Liver (tissue), 9 donors: ENCODE data around the gene RNASE4. TPM values are rescaled to one million over a fixed set of nuclear protein-coding genes. Genes with fewer than 3 reads are reported as not detected.

Source experiments
- DNase-seq: peaks from one replicate; pipeline ENCODE4 v3.0.0-alpha.2; 2017; ENCODE audit warnings: low spot score
- H3K27ac ChIP-seq, 2 donors: one replicate each; pipeline ENCODE4 v1.7.0; 2013; ENCODE audit warnings: inconsistent platforms in 2 of 2, low read length in 2 of 2, control low read depth in 1 of 2, low read depth in 1 of 2, mild to moderate bottlenecking in 1 of 2
- H3K27me3 ChIP-seq, 4 donors: one replicate each; pipeline versions ENCODE4 v1.6.1 to v1.7.0; 2013; ENCODE audit warnings: low read length in 3 of 4, inconsistent platforms in 1 of 4, mild to moderate bottlenecking in 1 of 4, moderate library complexity in 1 of 4; ENCODE audit not compliant: control insufficient read depth in 4 of 4, insufficient read depth in 4 of 4
- H3K36me3 ChIP-seq, 4 donors: one replicate each; pipeline versions ENCODE4 v1.6.1 to v1.7.0; 2013; ENCODE audit warnings: low read length in 3 of 4, mild to moderate bottlenecking in 3 of 4, low read depth in 1 of 4, moderate library complexity in 1 of 4; ENCODE audit not compliant: control insufficient read depth in 4 of 4, insufficient read depth in 3 of 4
- H3K4me1 ChIP-seq, 4 donors: one replicate each; pipeline versions ENCODE4 v1.6.1 to v1.7.0; 2013; ENCODE audit warnings: low read length in 3 of 4, mild to moderate bottlenecking in 3 of 4, moderate library complexity in 1 of 4; ENCODE audit not compliant: control insufficient read depth in 4 of 4, insufficient read depth in 4 of 4
- H3K4me3 ChIP-seq, 3 donors: one replicate each; pipeline versions ENCODE4 v1.6.1 to v1.7.0; 2013; ENCODE audit warnings: low read length in 3 of 3, control low read depth in 1 of 3, low read depth in 1 of 3, mild to moderate bottlenecking in 1 of 3
- H3K9ac ChIP-seq, 2 donors: one replicate each; pipeline ENCODE4 v1.7.0; 2013; ENCODE audit warnings: low read length in 2 of 2, mild to moderate bottlenecking in 2 of 2, moderate library complexity in 2 of 2, control low read depth in 1 of 2, low read depth in 1 of 2
- H3K9me3 ChIP-seq, 4 donors: one replicate each; pipeline versions ENCODE4 v1.6.1 to v1.7.0; 2013; ENCODE audit warnings: low read length in 3 of 4; ENCODE audit not compliant: control insufficient read depth in 4 of 4
- ATF3 ChIP-seq: IDR thresholded peaks from 2 replicates; pipeline ENCODE4 v1.6.1; 2016; ENCODE audit warnings: antibody characterized with exemption
- CTCF ChIP-seq: fragments of 150-350 bp; IDR thresholded peaks from 2 replicates; pipeline ENCODE4 v1.5.1; 2017; ENCODE audit warnings: improper control_type of control experiment, low read depth, low read length; ENCODE audit not compliant: missing input control
- EGR1 ChIP-seq, 2 donors: IDR thresholded peaks; 2 replicates each; pipeline ENCODE4 v1.6.1; 2016 to 2018; ENCODE audit warnings: antibody characterized with exemption in 2 of 2, low read depth in 2 of 2
- GABPA ChIP-seq, 2 donors: IDR thresholded peaks in 1 of 2; conservative IDR thresholded peaks in 1 of 2; 2 replicates each; pipeline ENCODE4 v1.6.1; 2016; ENCODE audit warnings: antibody characterized with exemption in 2 of 2, mild to moderate bottlenecking in 1 of 2, moderate library complexity in 1 of 2
- HNF4A ChIP-seq, 2 donors: conservative IDR thresholded peaks; 2 replicates each; pipeline ENCODE4 v1.6.1; 2016; ENCODE audit warnings: antibody characterized with exemption in 2 of 2, mild to moderate bottlenecking in 2 of 2
- HNF4G ChIP-seq: IDR thresholded peaks from 2 replicates; pipeline ENCODE4 v1.6.1; 2016; ENCODE audit warnings: antibody characterized with exemption
- JUND ChIP-seq, 2 donors: IDR thresholded peaks; 2 replicates each; pipeline ENCODE4 v1.6.1; 2016; ENCODE audit warnings: antibody characterized with exemption in 2 of 2
- MAX ChIP-seq: IDR thresholded peaks from 2 replicates; pipeline ENCODE4 v1.6.1; 2016; ENCODE audit warnings: antibody characterized with exemption
- NR2F2 ChIP-seq: IDR thresholded peaks from 2 replicates; pipeline ENCODE4 v1.6.1; 2016; ENCODE audit warnings: antibody characterized with exemption
- RAD21 ChIP-seq, 2 donors: IDR thresholded peaks; 2 replicates each; pipeline ENCODE4 v1.6.1; 2016; ENCODE audit warnings: antibody characterized with exemption in 2 of 2, mild to moderate bottlenecking in 2 of 2
- REST ChIP-seq: IDR thresholded peaks from 2 replicates; pipeline ENCODE4 v1.6.1; 2016; ENCODE audit warnings: antibody characterized with exemption, mild to moderate bottlenecking
- RXRA ChIP-seq, 2 donors: IDR thresholded peaks; 2 replicates each; pipeline ENCODE4 v1.6.1; 2017 to 2018; ENCODE audit warnings: antibody characterized with exemption in 2 of 2, mild to moderate bottlenecking in 1 of 2
- SP1 ChIP-seq: IDR thresholded peaks from 2 replicates; pipeline ENCODE4 v1.6.1; 2018; ENCODE audit warnings: antibody characterized with exemption, mild to moderate bottlenecking
- TAF1 ChIP-seq: conservative IDR thresholded peaks from 2 replicates; pipeline ENCODE4 v1.6.1; 2016; ENCODE audit warnings: antibody characterized with exemption, mild to moderate bottlenecking
- YY1 ChIP-seq: IDR thresholded peaks from 2 replicates; pipeline ENCODE4 v1.6.1; 2016; ENCODE audit warnings: antibody characterized with exemption, mild to moderate bottlenecking
- WGBS: extraction: QIAGEN DNeasy Blood & Tissue Kit; methylation state at CpG from one replicate; pipeline ENCODE4 v1.1.7; 2013; 5-methylcytosine and 5-hydroxymethylcytosine counted together
- polyA plus RNA-seq, 2 donors: library from polyadenylated mRNA; stranded (reverse) in 1 of 2; unstranded in 1 of 2; fragments of 200-250 nt in 1 of 2; fragments of >200 nt in 1 of 2; fragmentation: Nextera tagmentation in 1 of 2; extraction: Ambion mirVana in 1 of 2; gene quantifications; one replicate each; pipeline versions ENCODE4 v1.2.1 to v1.2.3, GENCODE V29; 2013 to 2015
- total RNA-seq, 2 donors: library from RNA; depleted of rRNA; stranded (reverse); fragments of >200 nt; gene quantifications; one replicate each; pipeline ENCODE4 v1.2.3, GENCODE V29; 2014
- donor health status: healthy.
- donor health status: healthy.
- donor health status: healthy.
- donor health status: healthy.
- donor health status: healthy.

RNASE4 gene
- total and polyA plus RNA-seq, 4 donors = 129 to 319 (median 184) TPM

- no peak for TF ChIP-seq GABPA (IDR thresholded peaks at IDR 0.05 in 1 of 2, conservative IDR thresholded peaks at IDR 0.05 in 1 of 2)
- TF ChIP-seq HNF4G = no peak
- TF ChIP-seq TAF1 = no peak
- no peak for TF ChIP-seq MAX
- no peak for TF ChIP-seq HNF4A (conservative IDR thresholded peaks at IDR 0.05)
- TF ChIP-seq YY1 = no peak
- no peak for TF ChIP-seq JUND (IDR thresholded peaks at IDR 0.05)
- TF ChIP-seq EGR1 (IDR thresholded peaks at IDR 0.05; ENCODE audit: low read depth in 2 of 2) = no peak
- TF ChIP-seq RXRA (IDR thresholded peaks at IDR 0.05) = no peak
- H3K9me3 ChIP-seq = no peaks in the 10 kb centered on the region
- H3K4me3 ChIP-seq = no peak overlapping the region
- peaks cover 0 to 19% (median 7%) of the 10 kb centered on the region in 4 donors for H3K27me3 ChIP-seq
- H3K9ac ChIP-seq = no peak overlapping the region
- WGBS = 67% methylated on average over 3 of the region's 3 CpGs
- H3K36me3 ChIP-seq = no peaks in the 10 kb centered on the region
- no peak overlapping the region for H3K27ac ChIP-seq
- peaks cover 0 to 3% (median 1%) of the 10 kb centered on the region in 4 donors for H3K4me1 ChIP-seq
- no peak for DNase-seq
Measured at GRCh38 chr14:20658246-20658645, 26.1 kb upstream of the RNASE4 start.

GRCh38 chr14:20659336-20659735 lies 25.0 kb upstream of the RNASE4 start:
- no peak overlapping the region for H3K4me3 ChIP-seq
- no peaks in the 10 kb centered on the region for H3K9me3 ChIP-seq
- H3K27ac ChIP-seq = no peak overlapping the region
- DNase-seq = no peak
- no peak overlapping the region for H3K9ac ChIP-seq
- peaks cover 0 to 8% (median 4%) of the 10 kb centered on the region in 4 donors for H3K4me1 ChIP-seq
- H3K27me3 ChIP-seq = peaks cover 0 to 14% (median 4%) of the 10 kb centered on the region in 4 donors
- 76% methylated on average over 6 of the region's 6 CpGs for WGBS
- H3K36me3 ChIP-seq = no peaks in the 10 kb centered on the region
- TF ChIP-seq GABPA (IDR thresholded peaks at IDR 0.05 in 1 of 2, conservative IDR thresholded peaks at IDR 0.05 in 1 of 2) = no peak
- no peak for TF ChIP-seq HNF4A (conservative IDR thresholded peaks at IDR 0.05)
- no peak for TF ChIP-seq NR2F2
- no peak for TF ChIP-seq REST
- TF ChIP-seq JUND (IDR thresholded peaks at IDR 0.05) = no peak
- no peak for TF ChIP-seq RXRA (IDR thresholded peaks at IDR 0.05)

GRCh38 chr14:20659813-20660395 lies 24.5 kb upstream of the RNASE4 start:
- 51% methylated on average over 26 of the region's 26 CpGs for WGBS
- TF ChIP-seq GABPA (IDR thresholded peaks at IDR 0.05 in 1 of 2, conservative IDR thresholded peaks at IDR 0.05 in 1 of 2) (no peak), MAX (no peak), RAD21 (IDR thresholded peaks at IDR 0.05) (no peak), ATF3 (no peak), CTCF (no peak), NR2F2 (no peak), REST (no peak), SP1 (no peak)

More at GRCh38 chr14:20659813-20660395, 24.5 kb upstream of the RNASE4 start:
- H3K4me3 ChIP-seq = no peak overlapping the region
- no peaks in the 10 kb centered on the region for H3K9me3 ChIP-seq
- H3K36me3 ChIP-seq = no peaks in the 10 kb centered on the region
- H3K27me3 ChIP-seq = peaks cover 0 to 14% (median 4%) of the 10 kb centered on the region in 4 donors
- no peak overlapping the region for H3K9ac ChIP-seq
- no peak for DNase-seq
- H3K4me1 ChIP-seq = peaks cover 0 to 8% (median 4%) of the 10 kb centered on the region in 4 donors
- H3K27ac ChIP-seq = no peak overlapping the region
